Uterus (tissue), 4 donors: ENCODE data around the gene TBK1. TPM values are rescaled to one million over a fixed set of nuclear protein-coding genes. Genes with fewer than 3 reads are reported as not detected.

Source experiments
- DNase-seq, 2 donors: peaks; one replicate each; pipeline ENCODE4 v3.0.0-alpha.2; 2019 to 2020
- H3K27ac ChIP-seq, 2 donors: fragments of 200-600 bp; sonication (generic); 1 replicate in 1 of 2; 2 replicates in 1 of 2; pipeline ENCODE4 v1.5.1; 2016 to 2018
- H3K27me3 ChIP-seq, 2 donors: fragments of 200-600 bp; sonication (generic); one replicate each; pipeline ENCODE4 v1.5.1; 2018 to 2019; ENCODE audit warnings: control low read depth in 1 of 2
- H3K36me3 ChIP-seq, 2 donors: fragments of 200-600 bp; sonication (generic); one replicate each; pipeline ENCODE4 v1.5.1; 2019; ENCODE audit warnings: control low read depth in 1 of 2
- H3K4me1 ChIP-seq, 2 donors: fragments of 200-600 bp; sonication (generic); one replicate each; pipeline ENCODE4 v1.5.1; 2018 to 2019; ENCODE audit warnings: control low read depth in 1 of 2
- H3K4me3 ChIP-seq, 2 donors: fragments of 200-600 bp; sonication (generic); 1 replicate in 1 of 2; 2 replicates in 1 of 2; pipeline ENCODE4 v1.5.1; 2018 to 2019; ENCODE audit warnings: mild to moderate bottlenecking in 1 of 2
- H3K9me3 ChIP-seq, 2 donors: fragments of 200-600 bp; sonication (generic); one replicate each; pipeline ENCODE4 v1.5.1; 2019; ENCODE audit warnings: control low read depth in 1 of 2
- POLR2A ChIP-seq, 2 donors: fragments of 450-650 bp; IDR thresholded peaks; one replicate each; pipeline ENCODE4 v1.6.1; 2016; ENCODE audit warnings: antibody characterized with exemption in 2 of 2, mild to moderate bottlenecking in 1 of 2, moderate library complexity in 1 of 2
- intact Hi-C: fragments of 100-400 bp; cut with DNase I; formaldehyde crosslinking; loops from one replicate; pipeline ENCODE4 v1.15.1; 2023; ENCODE audit warnings: low total_unique reads
- total RNA-seq, 4 donors: library from RNA; depleted of rRNA in 3 of 4; stranded (reverse); fragments of >200 nt in 3 of 4; gene quantifications; one replicate each; pipeline versions ENCODE4 v1.1.0 to v1.2.4, GENCODE V29; 2014 to 2023
- TF ChIP-seq, protein P1 (sequence below), 4 experiments: fragments of 200-600 bp in 2 of 4; fragments of 450-650 bp in 2 of 4; sonication (generic) in 2 of 4; IDR thresholded peaks; one replicate each; pipeline ENCODE4 v1.5.1; 2016 to 2019; ENCODE audit warnings: antibody characterized with exemption in 4 of 4, mild to moderate bottlenecking in 2 of 4, moderate library complexity in 1 of 4
- donor health status: DM: yes; HTN: yes; CAD: no.

TBK1 gene
- total RNA-seq, 4 donors from 2014 or later: 16.7 to 37.5 (median 26.0) TPM

DNA sequence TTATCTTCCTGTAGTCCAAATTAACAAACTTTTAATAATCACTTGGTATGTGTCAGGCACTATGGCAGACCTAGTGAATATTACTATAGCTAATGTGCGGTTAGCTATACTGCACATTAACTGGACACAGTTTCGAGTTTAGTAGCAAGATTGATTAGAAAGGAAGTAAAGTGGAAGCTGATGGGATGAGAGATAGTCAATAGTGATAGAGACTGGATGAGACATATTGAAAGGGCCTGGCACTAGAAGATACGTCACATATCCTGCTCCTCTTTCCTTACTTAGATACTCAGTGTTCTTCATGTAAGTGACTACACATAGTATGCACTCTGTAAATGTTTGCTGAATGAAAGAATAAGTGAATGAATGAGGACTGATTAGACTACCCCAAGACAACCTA lies 5.5 kb downstream of the TBK1 start:
- Histone ChIP-seq H3K4me3 (no peak overlapping the region), H3K36me3 (no peaks in the 10 kb centered on the region), H3K27ac (peak overlapping the region in 1 of 2 donors; percentile 43), H3K27me3 (no peaks in the 10 kb centered on the region), H3K9me3 (no peaks in the 10 kb centered on the region), H3K4me1 (peaks cover 0 to 4% of the 10 kb centered on the region in 2 donors)
- TF ChIP-seq, protein P1, sequence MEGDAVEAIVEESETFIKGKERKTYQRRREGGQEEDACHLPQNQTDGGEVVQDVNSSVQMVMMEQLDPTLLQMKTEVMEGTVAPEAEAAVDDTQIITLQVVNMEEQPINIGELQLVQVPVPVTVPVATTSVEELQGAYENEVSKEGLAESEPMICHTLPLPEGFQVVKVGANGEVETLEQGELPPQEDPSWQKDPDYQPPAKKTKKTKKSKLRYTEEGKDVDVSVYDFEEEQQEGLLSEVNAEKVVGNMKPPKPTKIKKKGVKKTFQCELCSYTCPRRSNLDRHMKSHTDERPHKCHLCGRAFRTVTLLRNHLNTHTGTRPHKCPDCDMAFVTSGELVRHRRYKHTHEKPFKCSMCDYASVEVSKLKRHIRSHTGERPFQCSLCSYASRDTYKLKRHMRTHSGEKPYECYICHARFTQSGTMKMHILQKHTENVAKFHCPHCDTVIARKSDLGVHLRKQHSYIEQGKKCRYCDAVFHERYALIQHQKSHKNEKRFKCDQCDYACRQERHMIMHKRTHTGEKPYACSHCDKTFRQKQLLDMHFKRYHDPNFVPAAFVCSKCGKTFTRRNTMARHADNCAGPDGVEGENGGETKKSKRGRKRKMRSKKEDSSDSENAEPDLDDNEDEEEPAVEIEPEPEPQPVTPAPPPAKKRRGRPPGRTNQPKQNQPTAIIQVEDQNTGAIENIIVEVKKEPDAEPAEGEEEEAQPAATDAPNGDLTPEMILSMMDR (IDR thresholded peaks at IDR 0.05): no peak
- no peak for TF ChIP-seq POLR2A (IDR thresholded peaks at IDR 0.05)
- intact Hi-C loops: no loop called here
- no peak for DNase-seq

DNA sequence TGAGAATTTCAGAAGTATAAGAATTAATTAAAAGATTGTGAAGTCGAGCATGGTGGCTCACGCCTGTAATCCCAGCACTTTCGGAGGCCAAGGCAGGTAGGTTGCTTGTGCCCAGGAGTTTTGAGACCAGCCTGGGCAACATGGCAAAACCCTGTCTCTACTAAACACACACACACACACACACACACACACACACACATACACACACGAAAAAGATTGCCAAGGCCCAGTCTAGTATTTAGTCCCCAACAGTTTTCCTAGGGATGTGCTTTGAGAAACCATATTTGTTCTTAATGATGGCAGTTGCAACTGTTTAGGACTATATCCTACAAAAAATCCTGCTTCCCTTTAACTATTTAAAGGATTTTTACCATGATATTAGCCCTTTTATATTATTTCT lies 6.0 kb downstream of the TBK1 start:
- H3K9me3 ChIP-seq: no peaks in the 10 kb centered on the region
- intact Hi-C loops: no loop called here
- no peak overlapping the region for H3K4me3 ChIP-seq
- no peak for DNase-seq
- H3K27me3 ChIP-seq: no peaks in the 10 kb centered on the region
- H3K27ac ChIP-seq: peak overlapping the region in 1 of 2 donors; percentile 66
- H3K36me3 ChIP-seq: no peaks in the 10 kb centered on the region
- TF ChIP-seq, protein P1 (IDR thresholded peaks at IDR 0.05): no peak
- TF ChIP-seq POLR2A (IDR thresholded peaks at IDR 0.05): no peak
- peaks cover 0 to 4% of the 10 kb centered on the region in 2 donors for H3K4me1 ChIP-seq

DNA sequence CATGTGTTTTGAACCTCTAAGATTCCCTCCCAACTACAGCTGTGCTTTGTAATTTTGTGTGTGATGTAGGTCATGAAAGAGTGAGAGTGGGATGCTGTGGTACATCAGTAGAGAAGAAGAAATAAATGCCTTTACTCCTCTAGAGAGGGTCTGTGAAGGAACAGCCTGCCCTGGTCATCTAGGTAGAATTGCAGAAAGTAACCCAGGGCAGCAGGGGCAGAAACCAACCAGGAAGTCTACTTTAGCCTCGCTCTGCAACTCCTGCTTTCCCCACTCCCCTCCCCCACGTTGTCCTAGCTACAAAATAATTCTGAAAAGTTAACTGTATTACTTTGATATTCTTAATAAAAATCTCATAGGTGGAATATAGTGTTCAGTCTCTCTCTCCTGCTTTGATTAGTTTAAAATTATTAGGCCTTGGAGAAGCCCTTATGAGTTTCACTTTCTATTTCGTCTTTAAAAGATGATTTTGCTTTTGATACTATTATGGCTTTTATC lies 7.5 kb downstream of the TBK1 start:
- no peaks in the 10 kb centered on the region for H3K9me3 ChIP-seq
- peak overlapping the region; percentile 4 to 17 for H3K4me3 ChIP-seq
- peaks cover 0 to 4% of the 10 kb centered on the region in 2 donors for H3K4me1 ChIP-seq
- TF ChIP-seq, protein P1 (IDR thresholded peaks at IDR 0.05): no peak
- no peak for TF ChIP-seq POLR2A (IDR thresholded peaks at IDR 0.05)
- no peaks in the 10 kb centered on the region for H3K27me3 ChIP-seq
- H3K36me3 ChIP-seq: no peaks in the 10 kb centered on the region
- no peak for DNase-seq
- H3K27ac ChIP-seq: peak overlapping the region; percentile 39 to 66
- intact Hi-C loops: no loop called here

DNA sequence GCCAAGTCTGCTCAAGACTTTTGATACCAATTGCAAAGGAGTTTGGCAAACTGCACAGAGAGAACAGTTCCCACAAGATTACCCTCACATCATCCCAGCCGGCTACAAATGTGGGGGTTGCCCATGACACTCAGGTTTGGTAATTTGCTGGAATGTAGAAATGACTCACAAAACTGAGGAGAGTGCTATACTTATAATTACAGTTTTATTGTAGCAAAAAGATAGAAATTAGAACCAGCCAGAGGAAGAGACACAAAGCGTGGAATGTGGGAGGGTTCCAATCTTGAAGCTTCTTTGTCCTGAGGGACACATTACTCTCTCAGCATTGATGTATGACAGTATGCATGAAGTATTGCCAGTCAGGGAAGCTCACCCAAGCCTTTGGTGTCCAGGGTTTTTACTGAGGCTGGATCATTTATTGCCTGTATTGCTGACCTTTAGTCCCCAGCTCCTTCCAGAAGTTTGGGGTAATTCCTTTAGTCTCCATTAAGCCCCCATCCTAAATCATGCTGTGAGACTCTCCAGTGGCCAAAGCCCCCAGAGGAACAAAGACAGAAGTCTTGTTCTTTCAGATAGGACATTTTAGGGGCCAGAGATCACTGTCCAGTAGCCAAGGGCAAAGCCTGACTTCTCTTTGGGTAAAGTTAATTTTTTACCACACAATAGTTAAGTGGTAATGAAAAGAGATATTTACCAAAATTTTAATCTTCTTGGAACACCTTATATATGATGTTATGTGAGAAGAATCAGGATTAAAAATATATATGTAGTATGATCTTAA lies 9.9 kb downstream of the TBK1 start:
- H3K36me3 ChIP-seq: no peaks in the 10 kb centered on the region
- no peak overlapping the region for H3K27ac ChIP-seq
- no peak for DNase-seq
- no peaks in the 10 kb centered on the region for H3K9me3 ChIP-seq
- H3K4me3 ChIP-seq: no peak overlapping the region
- peaks cover 0 to 4% of the 10 kb centered on the region in 2 donors for H3K4me1 ChIP-seq
- intact Hi-C loops: no loop called here
- TF ChIP-seq, protein P1 (IDR thresholded peaks at IDR 0.05): no peak
- no peak for TF ChIP-seq POLR2A (IDR thresholded peaks at IDR 0.05)
- H3K27me3 ChIP-seq: no peaks in the 10 kb centered on the region

DNA sequence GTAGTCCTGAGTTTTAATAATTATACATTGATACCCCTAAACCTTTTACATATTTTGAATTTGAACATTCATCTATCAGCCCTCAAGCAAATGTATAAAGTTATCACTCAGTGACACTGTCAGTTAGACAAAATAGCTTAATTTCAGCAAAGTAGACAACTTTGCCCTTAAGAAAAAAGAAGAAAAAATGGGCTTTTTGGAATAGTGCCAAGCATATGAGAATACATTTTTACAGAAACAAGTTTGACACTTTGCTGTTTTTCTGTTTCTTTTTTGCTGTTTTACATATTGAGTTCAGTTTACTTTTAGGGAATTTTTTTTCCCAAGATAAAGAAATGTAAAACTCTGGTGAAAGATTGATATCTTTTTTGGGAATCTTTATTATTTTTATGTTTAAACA lies 14.3 kb downstream of the TBK1 start:
- H3K36me3 ChIP-seq: no peaks in the 10 kb centered on the region
- no peak overlapping the region for H3K27ac ChIP-seq
- no peak overlapping the region for H3K4me3 ChIP-seq
- TF ChIP-seq, protein P1 (IDR thresholded peaks at IDR 0.05): no peak
- no peak for TF ChIP-seq POLR2A (IDR thresholded peaks at IDR 0.05)
- H3K9me3 ChIP-seq: no peaks in the 10 kb centered on the region
- no peaks in the 10 kb centered on the region for H3K4me1 ChIP-seq
- no peak for DNase-seq
- intact Hi-C loops: no loop called here
- H3K27me3 ChIP-seq: no peaks in the 10 kb centered on the region
